ENCODE data around the gene LTB.

The LTB gene

DNA sequence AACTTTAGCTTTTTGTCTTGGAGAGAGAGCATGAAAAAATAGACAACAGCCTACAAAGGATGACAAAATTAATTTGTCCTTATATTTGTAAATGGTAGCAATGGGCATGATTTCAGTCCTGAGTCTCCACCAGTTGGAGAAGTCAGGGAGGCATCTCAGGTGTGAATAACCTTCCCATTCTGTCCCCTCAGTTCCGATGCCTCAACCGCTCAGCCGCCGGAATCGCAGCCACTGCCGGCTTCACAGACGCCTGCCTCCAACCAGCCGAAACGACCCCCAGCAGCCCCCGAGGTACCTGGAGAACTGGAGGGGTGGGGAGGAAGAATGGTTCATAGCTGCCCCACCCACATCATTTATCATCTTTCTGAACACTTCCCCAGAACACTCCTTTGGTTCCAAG, 41.8 kb upstream of the LTB start:
- CTCF ChIA-PET = interaction anchor here (1.0 kb wide), 1 partner anchor 106 kb away, joined by 3 read pairs; no protein-coding TSS in a partner anchor
- Histone ChIP-seq H3K36me3 (ENCODE audit: control insufficient read depth in 2 of 2, insufficient read depth in 1 of 2, low read length in 2 of 2) (peaks cover 58 to 79% of the 10 kb centered on the region in 2 experiments), H3K27ac (ENCODE audit: extremely low read depth, low read depth, low read length) (no peak overlapping the region), H3K9me3 (ENCODE audit: control insufficient read depth, insufficient read depth, low read depth, low read length) (no peaks in the 10 kb centered on the region), H3K4me3 (ENCODE audit: low read depth, low read length) (no peak overlapping the region), H3K4me1 (ENCODE audit: control insufficient read depth, insufficient read depth, low read length) (peaks cover 7% of the 10 kb centered on the region; the same call in 1 of the 2 replicates)
- POLR2A ChIA-PET = interaction anchor here (1.0 to 9.7 kb wide), 2 partner anchors 12 to 83 kb away, joined by 3 to 123 read pairs; partner anchors contain the start of gene DDX39B
- no peak for TF ChIP-seq ZNF16 (tag by site-specific recombination; IDR thresholded peaks at IDR 0.05; ENCODE audit: low read depth)
- TF ChIP-seq ZNF140 (tag by site-specific recombination; IDR thresholded peaks at IDR 0.05) = no peak
- TF ChIP-seq SCRT2 (tag by site-specific recombination; IDR thresholded peaks at IDR 0.05) = no peak
- TF ChIP-seq, protein P1, sequence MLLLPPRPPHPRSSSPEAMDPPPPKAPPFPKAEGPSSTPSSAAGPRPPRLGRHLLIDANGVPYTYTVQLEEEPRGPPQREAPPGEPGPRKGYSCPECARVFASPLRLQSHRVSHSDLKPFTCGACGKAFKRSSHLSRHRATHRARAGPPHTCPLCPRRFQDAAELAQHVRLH (tag by site-specific recombination; IDR thresholded peaks at IDR 0.05) = no peak
- TF ChIP-seq MZF1 (tag by site-specific recombination; IDR thresholded peaks at IDR 0.05; ENCODE audit: borderline replicate concordance) = no peak
- TF ChIP-seq ZNF560 (tag by site-specific recombination; IDR thresholded peaks at IDR 0.05; ENCODE audit: borderline replicate concordance) = no peak
- TF ChIP-seq ZNF549 (tag by site-specific recombination; IDR thresholded peaks at IDR 0.05) = no peak
- TF ChIP-seq ZNF521 (tag by site-specific recombination; IDR thresholded peaks at IDR 0.05) = no peak
- TF ChIP-seq OVOL3 (tag by site-specific recombination; IDR thresholded peaks at IDR 0.05) = no peak
- no peak for TF ChIP-seq SCRT1 (tag by site-specific recombination; IDR thresholded peaks at IDR 0.05; ENCODE audit: borderline replicate concordance)
- no peak for TF ChIP-seq ZNF600 (tag by site-specific recombination; IDR thresholded peaks at IDR 0.05)
- TF ChIP-seq ZBTB21 (tag by site-specific recombination; IDR thresholded peaks at IDR 0.05) = no peak
- TF ChIP-seq ZNF155 (tag by site-specific recombination; IDR thresholded peaks at IDR 0.05) = no peak
- TF ChIP-seq ZNF394 (tag by site-specific recombination; IDR thresholded peaks at IDR 0.05; ENCODE audit: borderline replicate concordance) = no peak

DNA sequence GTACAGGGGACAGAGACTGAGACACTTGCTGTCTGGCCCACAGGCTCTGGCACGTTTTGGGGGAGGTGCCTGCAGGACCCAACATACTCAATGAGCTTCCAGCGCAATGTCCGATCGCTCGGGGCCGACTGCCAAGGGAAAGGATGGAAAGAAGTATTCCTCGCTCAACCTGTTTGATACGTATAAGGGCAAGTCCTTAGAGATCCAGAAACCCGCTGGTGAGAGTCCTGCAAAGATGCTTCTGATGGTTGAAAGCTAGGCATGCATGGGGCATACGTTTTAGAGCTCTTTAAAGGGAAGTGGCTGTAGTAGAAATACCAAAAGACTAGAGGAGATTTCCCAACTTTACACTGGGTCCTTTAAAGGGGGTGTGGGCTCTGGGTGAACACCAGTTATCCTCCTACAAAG, 40.5 kb upstream of the LTB start:
- TF ChIP-seq REPIN1 (tag by site-specific recombination; IDR thresholded peaks at IDR 0.05; ENCODE audit: low read depth) (no peak), ZFHX2 (tag by site-specific recombination; conservative IDR thresholded peaks at IDR 0.05) (no peak)
- Histone ChIP-seq H3K4me1 (ENCODE audit: control insufficient read depth, insufficient read depth, low read length) (peaks cover 7% of the 10 kb centered on the region; the same call in 1 of the 2 replicates), H3K36me3 (ENCODE audit: control insufficient read depth in 2 of 2, insufficient read depth in 1 of 2, low read length in 2 of 2) (peaks cover 45 to 65% of the 10 kb centered on the region in 2 experiments), H3K9me3 (ENCODE audit: control insufficient read depth, insufficient read depth, low read depth, low read length) (no peaks in the 10 kb centered on the region), H3K27ac (ENCODE audit: extremely low read depth, low read depth, low read length) (peak overlapping the region; percentile 99), H3K4me3 (ENCODE audit: low read depth, low read length) (peak overlapping the region; percentile 97; the same call in 1 of the 2 replicates)
- POLR2A ChIA-PET = interaction anchor here (0.7 to 9.7 kb wide), 15 partner anchors 13 to 1332 kb away, joined by 3 to 123 read pairs (median 4); partner anchors contain the start of genes ATP6V1G2, BAG6, DDX39B and GPANK1
- CTCF ChIA-PET = interaction anchor here (0.7 to 1.4 kb wide), 5 partner anchors 11 to 78 kb away, joined by 3 to 7 read pairs (median 5); partner anchors contain the start of gene ATP6V1G2

DNA sequence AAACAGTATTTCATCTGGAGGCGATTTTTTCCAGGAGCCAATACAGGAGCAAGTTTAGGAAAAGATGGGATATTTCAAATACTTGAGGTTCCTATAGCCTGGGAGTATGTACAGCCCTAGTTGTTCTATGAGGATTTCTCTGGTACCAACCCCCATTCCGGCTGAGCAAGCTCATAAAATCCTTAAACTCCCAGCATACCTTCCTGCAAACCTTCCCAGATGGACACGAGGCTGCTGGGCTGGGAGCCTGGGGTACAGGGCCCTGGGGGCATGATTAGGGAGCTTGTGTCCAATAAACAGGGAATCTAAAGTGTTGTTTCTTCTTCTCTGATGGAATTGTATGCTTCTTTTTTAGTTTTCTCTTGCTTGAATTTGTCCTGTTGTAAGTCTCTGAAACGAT, 39.8 kb upstream of the LTB start:
- Histone ChIP-seq H3K36me3 (ENCODE audit: control insufficient read depth in 2 of 2, insufficient read depth in 1 of 2, low read length in 2 of 2) (peaks cover 39 to 58% of the 10 kb centered on the region in 2 experiments), H3K27ac (ENCODE audit: extremely low read depth, low read depth, low read length) (peak overlapping the region; percentile 99), H3K4me3 (ENCODE audit: low read depth, low read length) (peak overlapping the region; percentile 97), H3K9me3 (ENCODE audit: control insufficient read depth, insufficient read depth, low read depth, low read length) (no peaks in the 10 kb centered on the region), H3K4me1 (ENCODE audit: control insufficient read depth, insufficient read depth, low read length) (peaks cover 7% of the 10 kb centered on the region; the same call in 1 of the 2 replicates)
- ChIA-PET POLR2A (interaction anchor here (0.6 to 9.7 kb wide), 17 partner anchors 13 to 1349 kb away, joined by 3 to 123 read pairs (median 4); partner anchors contain the start of genes ATP6V1G2, BAG6, C6orf47 and DDX39B), CTCF (interaction anchor here (0.7 to 1.4 kb wide), 5 partner anchors 12 to 42 kb away, joined by 3 to 7 read pairs (median 3); no protein-coding TSS in a partner anchor)
- TF ChIP-seq KLF9 (tag by site-specific recombination; IDR thresholded peaks at IDR 0.05; ENCODE audit: low read depth) (no peak), ZNF544 (tag by site-specific recombination; IDR thresholded peaks at IDR 0.05) (no peak), ZNF433 (tag by site-specific recombination; IDR thresholded peaks at IDR 0.05; ENCODE audit: low read depth) (no peak), ZFHX2 (tag by site-specific recombination; conservative IDR thresholded peaks at IDR 0.05) (no peak), ZXDB (tag by site-specific recombination; IDR thresholded peaks at IDR 0.05) (no peak), ZNF341 (tag by site-specific recombination; IDR thresholded peaks at IDR 0.05; ENCODE audit: low read depth) (no peak), ZBTB20 (tag by site-specific recombination; IDR thresholded peaks at IDR 0.05) (0 out of 2 replicates have a peak, but pooled peaks have one; percentile 19), YY1 (tag by site-specific recombination; IDR thresholded peaks at IDR 0.05) (peak; percentile 2; the same call in 1 of the 2 replicates), ZNF214 (tag by site-specific recombination; IDR thresholded peaks at IDR 0.05; ENCODE audit: borderline replicate concordance) (no peak)
- TF ChIP-seq, protein P2, sequence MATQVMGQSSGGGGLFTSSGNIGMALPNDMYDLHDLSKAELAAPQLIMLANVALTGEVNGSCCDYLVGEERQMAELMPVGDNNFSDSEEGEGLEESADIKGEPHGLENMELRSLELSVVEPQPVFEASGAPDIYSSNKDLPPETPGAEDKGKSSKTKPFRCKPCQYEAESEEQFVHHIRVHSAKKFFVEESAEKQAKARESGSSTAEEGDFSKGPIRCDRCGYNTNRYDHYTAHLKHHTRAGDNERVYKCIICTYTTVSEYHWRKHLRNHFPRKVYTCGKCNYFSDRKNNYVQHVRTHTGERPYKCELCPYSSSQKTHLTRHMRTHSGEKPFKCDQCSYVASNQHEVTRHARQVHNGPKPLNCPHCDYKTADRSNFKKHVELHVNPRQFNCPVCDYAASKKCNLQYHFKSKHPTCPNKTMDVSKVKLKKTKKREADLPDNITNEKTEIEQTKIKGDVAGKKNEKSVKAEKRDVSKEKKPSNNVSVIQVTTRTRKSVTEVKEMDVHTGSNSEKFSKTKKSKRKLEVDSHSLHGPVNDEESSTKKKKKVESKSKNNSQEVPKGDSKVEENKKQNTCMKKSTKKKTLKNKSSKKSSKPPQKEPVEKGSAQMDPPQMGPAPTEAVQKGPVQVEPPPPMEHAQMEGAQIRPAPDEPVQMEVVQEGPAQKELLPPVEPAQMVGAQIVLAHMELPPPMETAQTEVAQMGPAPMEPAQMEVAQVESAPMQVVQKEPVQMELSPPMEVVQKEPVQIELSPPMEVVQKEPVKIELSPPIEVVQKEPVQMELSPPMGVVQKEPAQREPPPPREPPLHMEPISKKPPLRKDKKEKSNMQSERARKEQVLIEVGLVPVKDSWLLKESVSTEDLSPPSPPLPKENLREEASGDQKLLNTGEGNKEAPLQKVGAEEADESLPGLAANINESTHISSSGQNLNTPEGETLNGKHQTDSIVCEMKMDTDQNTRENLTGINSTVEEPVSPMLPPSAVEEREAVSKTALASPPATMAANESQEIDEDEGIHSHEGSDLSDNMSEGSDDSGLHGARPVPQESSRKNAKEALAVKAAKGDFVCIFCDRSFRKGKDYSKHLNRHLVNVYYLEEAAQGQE (tag by site-specific recombination; IDR thresholded peaks at IDR 0.05) = no peak
- TF ChIP-seq, protein P3, sequence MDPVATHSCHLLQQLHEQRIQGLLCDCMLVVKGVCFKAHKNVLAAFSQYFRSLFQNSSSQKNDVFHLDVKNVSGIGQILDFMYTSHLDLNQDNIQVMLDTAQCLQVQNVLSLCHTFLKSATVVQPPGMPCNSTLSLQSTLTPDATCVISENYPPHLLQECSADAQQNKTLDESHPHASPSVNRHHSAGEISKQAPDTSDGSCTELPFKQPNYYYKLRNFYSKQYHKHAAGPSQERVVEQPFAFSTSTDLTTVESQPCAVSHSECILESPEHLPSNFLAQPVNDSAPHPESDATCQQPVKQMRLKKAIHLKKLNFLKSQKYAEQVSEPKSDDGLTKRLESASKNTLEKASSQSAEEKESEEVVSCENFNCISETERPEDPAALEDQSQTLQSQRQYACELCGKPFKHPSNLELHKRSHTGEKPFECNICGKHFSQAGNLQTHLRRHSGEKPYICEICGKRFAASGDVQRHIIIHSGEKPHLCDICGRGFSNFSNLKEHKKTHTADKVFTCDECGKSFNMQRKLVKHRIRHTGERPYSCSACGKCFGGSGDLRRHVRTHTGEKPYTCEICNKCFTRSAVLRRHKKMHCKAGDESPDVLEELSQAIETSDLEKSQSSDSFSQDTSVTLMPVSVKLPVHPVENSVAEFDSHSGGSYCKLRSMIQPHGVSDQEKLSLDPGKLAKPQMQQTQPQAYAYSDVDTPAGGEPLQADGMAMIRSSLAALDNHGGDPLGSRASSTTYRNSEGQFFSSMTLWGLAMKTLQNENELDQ (tag by site-specific recombination; IDR thresholded peaks at IDR 0.05; ENCODE audit: low read depth) = no peak

Measured in HEK293 (cell line).